Esophagus (tissue), 2 donors: ENCODE data around the gene MXRA7. TPM values are rescaled to one million over a fixed set of nuclear protein-coding genes. Genes with fewer than 3 reads are reported as not detected.
A peak's percentile ranks its signal among the peaks of the same experiment; 100 is the strongest.

ENCODE experiments used
- H3K27ac ChIP-seq, 2 donors: one replicate each; pipeline ENCODE4 v1.5.1; 2013; ENCODE audit warnings: low read depth in 2 of 2, mild to moderate bottlenecking in 2 of 2, inconsistent platforms in 1 of 2, low read length in 1 of 2, moderate library complexity in 1 of 2
- H3K27me3 ChIP-seq, 2 donors: one replicate each; pipeline ENCODE4 v1.6.1; 2013; ENCODE audit warnings: low read length in 2 of 2, control low read depth in 1 of 2, mild to moderate bottlenecking in 1 of 2; ENCODE audit not compliant: insufficient read depth in 2 of 2, control insufficient read depth in 1 of 2
- H3K36me3 ChIP-seq, 2 donors: one replicate each; pipeline ENCODE4 v1.6.1; 2013; ENCODE audit warnings: low read length in 1 of 2; ENCODE audit not compliant: control insufficient read depth in 2 of 2, insufficient read depth in 2 of 2
- H3K4me1 ChIP-seq, 2 donors: one replicate each; pipeline ENCODE4 v1.6.1; 2013; ENCODE audit warnings: low read length in 1 of 2; ENCODE audit not compliant: control insufficient read depth in 2 of 2, insufficient read depth in 2 of 2
- H3K4me3 ChIP-seq, 2 donors: one replicate each; pipeline ENCODE4 v1.5.1; 2013; ENCODE audit warnings: low read length in 2 of 2, mild to moderate bottlenecking in 2 of 2, low read depth in 1 of 2, moderate library complexity in 1 of 2
- H3K9me3 ChIP-seq, 2 donors: one replicate each; pipeline ENCODE4 v1.6.1; 2013; ENCODE audit warnings: mild to moderate bottlenecking in 2 of 2, low read depth in 1 of 2, low read length in 1 of 2, moderate library complexity in 1 of 2; ENCODE audit not compliant: control insufficient read depth in 2 of 2, insufficient read depth in 1 of 2
- WGBS, 2 donors: extraction: QIAGEN DNeasy Blood & Tissue Kit; methylation state at CpG; one replicate each; pipeline ENCODE4 v1.1.7; 2013; 5-methylcytosine and 5-hydroxymethylcytosine counted together
- polyA plus RNA-seq, 2 donors: library from polyadenylated mRNA; stranded (reverse); fragments of 200-250 nt; gene quantifications; one replicate each; pipeline ENCODE4 v1.2.3, GENCODE V29; 2013
- donor health status: healthy with polysubstance abuse.
- donor health status: Bipolar disorder and iron deficiency.

The MXRA7 gene
- polyA plus RNA-seq, 2 donors = 10.0 to 54.0 TPM

DNA sequence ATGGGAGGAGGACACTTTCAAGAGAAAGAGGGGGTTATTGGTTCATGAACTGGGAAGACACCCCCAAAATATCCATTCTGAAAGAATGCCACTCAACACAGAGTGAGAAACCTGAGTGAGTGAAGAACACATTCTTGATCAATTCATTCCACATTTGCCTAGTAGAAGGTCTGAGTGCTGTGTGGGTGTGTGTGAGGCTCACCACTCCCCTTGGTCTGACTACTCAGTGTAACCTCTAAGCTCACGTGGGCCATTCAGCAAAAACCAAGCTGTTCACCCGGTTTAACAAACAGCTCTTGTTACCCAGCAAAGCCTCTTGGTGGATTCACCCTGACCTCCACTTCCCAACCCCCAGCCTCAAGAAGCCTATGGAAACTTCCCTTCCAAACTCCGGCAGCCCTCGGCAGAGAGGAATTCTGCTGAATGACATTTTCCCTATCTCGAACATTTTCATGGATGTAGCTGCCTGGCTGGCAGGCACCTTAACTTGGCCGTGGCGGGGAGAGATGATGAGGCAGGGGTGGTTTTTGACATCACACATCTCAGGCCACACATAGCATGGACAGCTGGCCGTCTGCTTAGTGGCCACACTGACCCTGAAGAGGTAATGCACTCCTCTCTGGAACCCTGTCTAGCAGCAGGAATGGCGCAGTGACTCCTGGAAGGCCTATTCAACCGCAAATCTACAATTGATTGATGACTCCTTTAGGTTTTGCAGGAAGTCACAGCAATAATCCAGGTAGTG lies 78.8 kb downstream of the MXRA7 start:
- Histone ChIP-seq H3K27me3 (no peaks in the 10 kb centered on the region), H3K4me3 (no peak overlapping the region), H3K9me3 (no peaks in the 10 kb centered on the region), H3K36me3 (peaks cover 0 to 14% of the 10 kb centered on the region in 2 donors), H3K27ac (peak overlapping the region; percentile 62 to 83), H3K4me1 (no peaks in the 10 kb centered on the region)
- WGBS, 2 donors = 69 to 73% methylated on average over 10 of the region's 10 CpGs

DNA sequence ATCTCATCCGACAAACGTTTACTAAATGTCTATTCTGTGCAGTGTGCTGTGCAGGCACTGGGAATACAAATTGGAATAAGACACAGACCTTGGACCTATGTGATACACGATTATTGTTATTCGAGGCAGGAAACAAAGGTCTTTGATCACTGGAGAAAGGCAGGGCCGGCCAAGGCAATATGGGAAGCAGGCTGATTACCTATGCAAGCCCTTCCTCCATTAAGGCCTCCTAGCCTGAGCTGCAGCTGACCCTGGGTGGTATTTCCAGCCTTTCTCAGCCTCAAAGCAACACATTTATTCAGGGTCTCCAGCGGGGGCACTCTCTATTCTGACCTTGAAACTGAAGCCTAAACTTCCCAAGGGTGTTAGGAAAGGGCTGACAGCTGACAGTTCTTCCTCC lies 80.6 kb downstream of the MXRA7 start:
- no peak overlapping the region for H3K27ac ChIP-seq
- 65 to 70% methylated on average over 6 of the region's 6 CpGs for WGBS, 2 donors

More for the DNA sequence above, 80.6 kb downstream of the MXRA7 start:
- no peak overlapping the region for H3K4me3 ChIP-seq
- no peaks in the 10 kb centered on the region for H3K27me3 ChIP-seq
- no peaks in the 10 kb centered on the region for H3K4me1 ChIP-seq
- H3K9me3 ChIP-seq = no peaks in the 10 kb centered on the region
- H3K36me3 ChIP-seq = peaks cover 0 to 24% of the 10 kb centered on the region in 2 donors

Other genes with a start within 250 kb of the MXRA7 start
- gene AANAT, start 243.4 kb downstream of the MXRA7 start, polyA plus RNA-seq = not detected
- 10 to 100 TPM; 19.4 to 27.3 TPM for gene RHBDF2, start 209.5 kb downstream of the MXRA7 start, polyA plus RNA-seq
- 1 to 10 TPM; 3.1 to 3.7 TPM for gene CYGB, start 173.3 kb downstream of the MXRA7 start, polyA plus RNA-seq
- gene PRCD, start 170.9 kb downstream of the MXRA7 start, polyA plus RNA-seq = 1 to 10 TPM; 1.2 to 3.0 TPM
- 10 to 100 TPM; 17.5 to 20.2 TPM for gene ST6GALNAC2, start 125.1 kb downstream of the MXRA7 start, polyA plus RNA-seq
- 10 to 100 TPM; 20.1 to 40.1 TPM for gene ST6GALNAC1, start 67.2 kb downstream of the MXRA7 start, polyA plus RNA-seq
- 10 to 100 TPM; 18.3 to 21.9 TPM for gene JMJD6, start 15.6 kb upstream of the MXRA7 start, polyA plus RNA-seq
- gene METTL23, start 15.9 kb upstream of the MXRA7 start, polyA plus RNA-seq = 10 to 100 TPM; 22.9 to 24.0 TPM
- gene SRSF2, start 26.4 kb upstream of the MXRA7 start, polyA plus RNA-seq = 100 to 1,000 TPM; 152 to 242 TPM
- 10 to 100 TPM; 11.3 to 15.4 TPM for gene MFSD11, start 27.2 kb upstream of the MXRA7 start, polyA plus RNA-seq
- under 1 TPM; 0.18 to 0.24 TPM for gene MGAT5B, start 157.4 kb upstream of the MXRA7 start, polyA plus RNA-seq